Lung (tissue), 12 donors: ENCODE results near the gene HIRIP3. TPM values are rescaled to one million over a fixed set of nuclear protein-coding genes. Genes with fewer than 3 reads are reported as not detected.

Source experiments
- ATAC-seq: fragments of 200-7000 bp; cut with Tn5 transposase; one replicate; pipeline ENCODE4 v1.9.1; 2020; ENCODE audit warnings: moderate number of reproducible peaks; ENCODE audit not compliant: insufficient read depth, low FRiP score
- DNase-seq, 3 donors: peaks; one replicate each; pipeline ENCODE4 v3.0.0-alpha.2; 2013 to 2017
- H3K27ac ChIP-seq, 2 donors: one replicate each; pipeline ENCODE4 v1.5.1; 2013; ENCODE audit warnings: mild to moderate bottlenecking in 2 of 2, moderate library complexity in 2 of 2, control low read depth in 1 of 2, inconsistent platforms in 1 of 2, low read depth in 1 of 2, low read length in 1 of 2
- H3K27me3 ChIP-seq, 3 donors: one replicate each; pipeline ENCODE4 v1.5.1; 2013; ENCODE audit warnings: low read length in 2 of 3; ENCODE audit not compliant: control insufficient read depth in 3 of 3, insufficient read depth in 3 of 3
- H3K36me3 ChIP-seq, 4 donors: one replicate each; pipeline ENCODE4 v1.5.1; 2013; ENCODE audit warnings: low read length in 4 of 4, mild to moderate bottlenecking in 1 of 4, moderate library complexity in 1 of 4; ENCODE audit not compliant: control insufficient read depth in 4 of 4, insufficient read depth in 4 of 4
- H3K4me1 ChIP-seq, 5 donors: one replicate each; pipeline ENCODE4 v1.5.1; 2013; ENCODE audit warnings: low read length in 5 of 5, mild to moderate bottlenecking in 2 of 5, moderate library complexity in 1 of 5; ENCODE audit not compliant: control insufficient read depth in 5 of 5, insufficient read depth in 5 of 5
- H3K4me3 ChIP-seq: one replicate; pipeline ENCODE4 v1.5.1; 2013; ENCODE audit warnings: mild to moderate bottlenecking, control low read depth, moderate library complexity
- H3K9ac ChIP-seq, 2 donors: one replicate each; pipeline ENCODE4 v1.5.1; 2013; ENCODE audit warnings: low read length in 2 of 2, control low read depth in 1 of 2; ENCODE audit not compliant: insufficient read depth in 1 of 2
- H3K9me3 ChIP-seq, 4 donors: one replicate each; pipeline ENCODE4 v1.5.1; 2013; ENCODE audit warnings: low read length in 3 of 4, mild to moderate bottlenecking in 1 of 4, moderate library complexity in 1 of 4; ENCODE audit not compliant: control insufficient read depth in 4 of 4, insufficient read depth in 3 of 4
- CTCF ChIP-seq: IDR thresholded peaks from 2 replicates; pipeline ENCODE4 v1.5.1; 2012; ENCODE audit warnings: mild to moderate bottlenecking; ENCODE audit errors: control extremely low read depth, extremely low read depth
- WGBS, 2 donors: extraction: QIAGEN DNeasy Blood & Tissue Kit; methylation state at CpG; one replicate each; pipeline ENCODE4 v1.1.7; 2013; 5-methylcytosine and 5-hydroxymethylcytosine counted together
- polyA plus RNA-seq, 2 donors: library from polyadenylated mRNA; stranded (reverse); fragments of 200-250 nt; gene quantifications; one replicate each; pipeline ENCODE4 v1.2.1, GENCODE V29; 2013
- total RNA-seq, 2 donors: library from RNA; depleted of rRNA in 1 of 2; stranded (reverse); fragments of >200 nt in 1 of 2; gene quantifications; one replicate each; pipeline ENCODE4 v1.2.1, GENCODE V29; 2014 to 2021
- donor health status: control.
- donor health status: control.
- donor health status: Bipolar disorder and iron deficiency.
- donor health status: healthy.
- donor health status: DM: yes; HTN: yes; CAD: no.

Gene HIRIP3
- total and polyA plus RNA-seq, 4 donors = 13.1 to 22.7 (median 17.7) TPM

GRCh38 chr16:29951625-29952365, 43.6 kb downstream of the HIRIP3 start:
- ATAC-seq (no peak), DNase-seq (no peak)
- H3K27me3 ChIP-seq = no peaks in the 10 kb centered on the region
- TF ChIP-seq CTCF = no peak
- no peak overlapping the region for H3K27ac ChIP-seq
- no peak overlapping the region for H3K9ac ChIP-seq
- H3K9me3 ChIP-seq = no peaks in the 10 kb centered on the region
- H3K36me3 ChIP-seq = no peaks in the 10 kb centered on the region
- no peak overlapping the region for H3K4me3 ChIP-seq
- 88% methylated on average over 8 of the region's 8 CpGs for WGBS, 2 donors
- H3K4me1 ChIP-seq = no peaks in the 10 kb centered on the region

GRCh38 chr16:29950806-29951461, 44.5 kb downstream of the HIRIP3 start:
- no peaks in the 10 kb centered on the region for H3K4me1 ChIP-seq
- no peak overlapping the region for H3K4me3 ChIP-seq
- H3K9ac ChIP-seq = no peak overlapping the region
- no peaks in the 10 kb centered on the region for H3K36me3 ChIP-seq
- 92 to 98% methylated on average over 4 of the region's 4 CpGs for WGBS, 2 donors
- DNase-seq (no peak), ATAC-seq (no peak)
- H3K27ac ChIP-seq = no peak overlapping the region
- TF ChIP-seq CTCF = no peak
- H3K9me3 ChIP-seq = no peaks in the 10 kb centered on the region
- H3K27me3 ChIP-seq = no peaks in the 10 kb centered on the region

- no peaks in the 10 kb centered on the region for H3K36me3 ChIP-seq
- peaks cover 0 to under 1% (median 0%) of the 10 kb centered on the region in 5 donors for H3K4me1 ChIP-seq
- no peaks in the 10 kb centered on the region for H3K27me3 ChIP-seq
- H3K4me3 ChIP-seq = no peak overlapping the region
- no peaks in the 10 kb centered on the region for H3K9me3 ChIP-seq
- WGBS, 2 donors = 84 to 88% methylated on average over 2 of the region's 2 CpGs
- ATAC-seq (no peak), DNase-seq (no peak)
- H3K27ac ChIP-seq = no peak overlapping the region
- no peak overlapping the region for H3K9ac ChIP-seq
- no peak for TF ChIP-seq CTCF
These were observed 47.5 kb downstream of the HIRIP3 start for GRCh38 chr16:29947897-29948296.
